Bone marrow (tissue), 2 donors: ENCODE data around the gene HPN.

Source experiments
- DNase-seq, 2 donors: peaks; one replicate each; lab custom pipeline; 2025; lab: John Stamatoyannopoulos, UW

Gene HPN

DNA sequence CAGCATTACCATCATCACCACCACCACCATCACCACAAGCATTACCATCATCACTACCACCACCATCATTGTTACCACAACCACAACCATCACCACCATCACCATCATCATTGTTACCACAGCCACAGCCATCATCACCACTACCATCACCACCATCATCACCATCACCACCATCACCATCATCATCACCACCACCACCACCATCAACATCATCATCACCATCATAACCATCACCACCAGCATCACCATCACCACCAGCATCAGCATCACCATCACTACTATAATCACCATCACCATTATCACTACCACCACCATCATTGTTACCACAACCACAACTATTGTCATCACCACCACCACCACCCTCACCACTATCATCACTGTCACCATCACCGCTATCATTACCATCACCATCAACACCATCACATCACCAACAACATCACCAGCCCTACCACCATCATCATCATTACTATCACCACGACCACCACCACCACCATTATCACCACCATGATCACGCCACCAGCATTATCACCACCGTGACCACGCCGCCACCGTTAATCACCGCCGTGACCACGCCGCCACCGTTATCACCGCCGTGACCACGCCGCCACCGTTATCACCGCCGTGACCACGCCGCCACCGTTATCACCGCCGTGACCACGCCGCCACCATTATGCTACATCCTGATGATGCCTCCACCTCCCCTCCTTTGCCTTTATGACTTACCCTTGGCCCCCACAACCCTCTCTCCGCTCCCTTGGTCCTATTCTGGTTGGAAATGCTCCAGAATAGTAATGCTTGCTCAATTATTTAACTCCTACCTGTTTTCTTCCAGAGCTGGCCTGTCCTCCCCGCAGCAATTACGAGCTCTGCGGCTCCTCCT lies 64.1 kb downstream of the HPN start:
- DNase-seq, result no peak

DNA sequence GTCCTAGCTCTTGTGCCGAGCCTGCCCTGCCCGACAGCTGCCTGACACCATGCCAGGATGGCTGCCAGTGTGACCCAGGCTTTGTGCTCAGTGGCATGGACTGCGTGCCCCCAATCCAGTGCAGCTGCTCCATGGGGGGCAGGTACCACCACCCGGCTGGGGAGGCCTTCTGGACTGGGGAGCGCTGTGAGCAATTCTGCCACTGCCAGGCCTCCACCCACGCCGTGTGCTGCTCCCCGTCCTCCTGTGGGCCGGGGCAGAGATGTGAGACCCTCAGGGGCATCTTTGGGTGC lies 64.7 kb downstream of the HPN start:
- DNase-seq, result no peak

- no peak for DNase-seq
Observed at GRCh38 chr19:35106898-35107541, 65.5 kb downstream of the HPN start.

- no peak for DNase-seq
Observed at GRCh38 chr19:35107545-35107944, 66.0 kb downstream of the HPN start.

- DNase-seq, result no peak
Observed at GRCh38 chr19:35108730-35109129, 67.2 kb downstream of the HPN start.

DNA sequence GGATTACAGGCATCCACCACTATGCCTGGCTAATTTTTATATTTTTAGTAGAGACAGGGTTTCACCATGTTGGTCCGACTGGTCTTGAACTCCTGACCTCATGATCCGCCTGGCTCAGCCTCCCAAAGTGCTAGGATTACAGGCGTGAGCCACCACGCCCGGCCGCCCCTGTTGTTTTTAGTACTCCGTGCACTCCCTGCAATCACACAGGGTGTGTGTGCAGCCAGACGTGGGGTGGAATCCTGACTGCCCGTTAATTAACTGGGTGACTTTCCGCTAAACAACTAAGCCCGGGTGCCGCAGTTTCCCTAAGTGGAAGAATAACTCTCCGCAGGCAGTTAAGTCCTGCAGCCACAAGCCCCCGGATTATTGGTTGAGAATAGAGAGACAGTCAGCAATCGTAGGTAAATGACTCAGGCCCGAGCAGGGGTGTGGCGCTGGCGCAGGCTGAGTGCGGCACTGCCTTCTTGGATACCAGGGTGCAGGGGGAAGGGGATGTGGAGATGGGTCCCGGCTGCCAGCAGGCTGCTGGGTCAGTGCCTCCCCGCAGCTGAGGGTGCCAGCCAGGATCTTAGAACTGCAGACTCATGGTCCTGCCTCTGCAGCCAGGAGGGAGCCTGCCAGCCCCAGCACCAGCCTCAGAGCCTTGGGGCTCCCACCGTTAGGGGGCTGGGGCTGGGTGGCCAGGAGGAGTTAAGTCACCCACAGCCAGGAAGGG lies 68.0 kb downstream of the HPN start:
- no peak for DNase-seq

DNA sequence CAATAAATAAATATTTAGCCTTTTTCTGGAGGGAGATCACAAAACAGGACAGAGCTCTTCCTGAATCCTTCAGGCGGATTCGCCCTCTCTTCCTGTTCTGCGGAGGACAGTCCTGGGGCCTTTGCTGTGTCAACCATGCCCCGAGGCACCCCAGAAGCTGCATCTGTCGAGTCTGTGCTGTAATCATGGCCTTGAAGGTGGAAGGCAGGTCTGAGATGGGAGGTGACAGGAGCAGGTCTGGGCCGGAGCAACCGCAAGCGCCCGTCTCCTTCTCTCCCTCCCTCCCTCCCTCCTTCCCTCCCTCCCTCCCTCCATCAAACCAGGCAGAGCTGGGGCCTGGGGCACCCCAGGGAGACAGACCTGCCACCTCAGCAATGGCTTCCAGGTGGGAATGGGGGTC lies 69.5 kb downstream of the HPN start:
- no peak for DNase-seq

GRCh38 chr19:35112995-35113688 lies 71.6 kb downstream of the HPN start:
- no peak for DNase-seq

GRCh38 chr19:35114353-35115176 lies 73.0 kb downstream of the HPN start:
- DNase-seq, result peak; percentile 33 to 74

GRCh38 chr19:35115177-35115951 lies 73.8 kb downstream of the HPN start, which contains the start of gene FXYD3:
Gene FXYD3 (plus strand): TSS chr19:35115823. CDS start chr19:35119377, 3,554 bp downstream.
- DNase-seq, result no peak
